Tongue (tissue), 1 donor: Measurements from ENCODE around the gene TAX1BP1. TPM values are rescaled to one million over a fixed set of nuclear protein-coding genes. Genes with fewer than 3 reads are reported as not detected.

Source experiments
- total RNA-seq: library from RNA; depleted of rRNA; stranded (reverse); fragments of >200 nt; gene quantifications from one replicate; pipeline ENCODE4 v1.2.3, GENCODE V29; 2014

TAX1BP1 gene
- total RNA-seq, 1 donor from 2014 or later, result 84.7 TPM

Other genes starting within 250 kb of the TAX1BP1 start
- 57.0 TPM for gene HIBADH, start 77.3 kb upstream of the TAX1BP1 start, total RNA-seq